ENCODE data around the gene SDR39U1.

- TF ChIP-seq CTCF (IDR thresholded peaks at IDR 0.05; ENCODE audit: low read depth, low read length, poor library complexity, severe bottlenecking): no peak
- no peak for TF ChIP-seq EZH2phosphoT487 (IDR thresholded peaks at IDR 0.05; ENCODE audit: borderline replicate concordance, low read length)
Measured at GRCh38 chr14:24456980-24457379, 14.4 kb upstream of the SDR39U1 start.
